Gastrocnemius medialis (tissue), 4 donors: ENCODE data around the gene OR5AR1. TPM values are rescaled to one million over a fixed set of nuclear protein-coding genes. Genes with fewer than 3 reads are reported as not detected.

ENCODE experiments used
- ATAC-seq, 2 donors: fragments of 150-250 bp; one replicate each; pipeline ENCODE4 v1.9.1; 2016
- DNase-seq, 2 donors: peaks; one replicate each; pipeline ENCODE4 v3.0.0-alpha.2; 2019
- H3K27ac ChIP-seq, 4 donors: fragments of 200-600 bp; sonication (generic); 1 replicate in 1 of 4; 2 replicates in 3 of 4; pipeline ENCODE4 v1.5.1; 2016 to 2018; ENCODE audit warnings: mild to moderate bottlenecking in 2 of 4, moderate library complexity in 1 of 4
- H3K27me3 ChIP-seq, 3 donors: fragments of 200-600 bp; sonication (generic) in 2 of 3; 1 replicate in 1 of 3; 2 replicates in 2 of 3; pipeline versions ENCODE4 v1.5.1 to v1.6.0; 2016 to 2019; ENCODE audit warnings: mild to moderate bottlenecking in 1 of 3, moderate library complexity in 1 of 3
- H3K36me3 ChIP-seq, 2 donors: fragments of 200-600 bp; sonication (generic) in 1 of 2; one replicate each; pipeline ENCODE4 v1.5.1; 2017 to 2018
- H3K4me1 ChIP-seq, 2 donors: fragments of 200-600 bp; sonication (generic) in 1 of 2; one replicate each; pipeline ENCODE4 v1.5.1; 2016 to 2017; ENCODE audit warnings: mild to moderate bottlenecking in 2 of 2
- H3K4me3 ChIP-seq, 4 donors: fragments of 200-600 bp; sonication (generic) in 3 of 4; 1 replicate in 1 of 4; 2 replicates in 3 of 4; pipeline ENCODE4 v1.5.1; 2016 to 2019; ENCODE audit warnings: mild to moderate bottlenecking in 2 of 4
- H3K9me3 ChIP-seq, 3 donors: fragments of 200-600 bp; sonication (generic) in 2 of 3; 1 replicate in 1 of 3; 2 replicates in 2 of 3; pipeline ENCODE4 v1.5.1; 2016 to 2019
- POLR2A ChIP-seq, 2 donors: fragments of 450-650 bp; IDR thresholded peaks; one replicate each; pipeline ENCODE4 v1.6.1; 2017; ENCODE audit warnings: antibody characterized with exemption in 2 of 2, mild to moderate bottlenecking in 2 of 2, moderate library complexity in 2 of 2
- in situ Hi-C, 4 donors: fragments of 200-750 bp; cut with MboI; loops; one replicate each; pipeline versions ENCODE4 v1.15.0 to v1.8.0; 2017; ENCODE audit warnings: low sequenced_read_pairs in 4 of 4
- intact Hi-C: fragments of 100-400 bp; cut with DNase I; formaldehyde crosslinking; loops from one replicate; pipeline ENCODE4 v1.15.1; 2023; ENCODE audit warnings: low total_unique reads
- total RNA-seq, 4 donors: library from RNA; depleted of rRNA; stranded (reverse); fragments of >200 nt; gene quantifications; one replicate each; pipeline versions ENCODE4 v1.1.0 to v1.2.3, GENCODE V29; 2016
- TF ChIP-seq, protein P1 (sequence below), 5 experiments: fragments of 450-650 bp in 3 of 5; fragments of 200-600 bp in 2 of 5; sonication (generic) in 2 of 5; IDR thresholded peaks in 4 of 5; conservative IDR thresholded peaks in 1 of 5; 1 replicate in 4 of 5; 2 replicates in 1 of 5; pipeline ENCODE4 v1.5.1; 2016 to 2019; ENCODE audit warnings: antibody characterized with exemption in 5 of 5, mild to moderate bottlenecking in 3 of 5, moderate library complexity in 3 of 5

Gene OR5AR1
- total RNA-seq, 4 donors from 2014 or later: not detected

DNA sequence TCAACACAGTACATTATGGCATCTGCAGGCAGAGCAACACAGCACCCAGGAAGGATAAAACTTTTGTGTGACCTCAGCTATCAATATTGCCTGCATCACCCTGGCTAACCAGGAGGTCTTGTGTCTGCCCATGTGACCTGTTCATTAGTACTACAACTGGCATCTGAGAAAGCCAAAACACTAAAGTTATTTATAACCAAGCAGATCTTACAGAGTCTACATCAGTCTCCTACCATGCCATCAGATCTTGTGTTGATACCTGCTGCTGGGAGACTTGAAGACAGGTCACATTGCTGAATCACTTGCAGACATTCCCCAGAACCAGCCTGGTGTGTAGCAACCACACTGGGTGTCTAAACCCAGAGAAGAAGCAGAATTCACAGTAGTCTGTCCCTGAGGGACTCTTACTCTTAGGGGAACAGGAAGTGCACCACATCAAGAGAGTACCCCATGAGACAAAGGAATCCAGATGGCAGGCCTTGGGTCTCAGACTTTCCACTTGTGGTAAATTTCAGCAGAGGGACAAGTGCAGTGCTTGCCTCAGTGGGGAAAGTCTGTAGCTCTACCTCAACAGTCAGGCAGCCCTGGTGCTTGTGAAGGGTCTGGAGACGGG is 42.4 kb downstream of the OR5AR1 start:
- no peak overlapping the region for H3K27ac ChIP-seq
- no peak for ATAC-seq
- no peak for TF ChIP-seq POLR2A (IDR thresholded peaks at IDR 0.05)
- TF ChIP-seq, protein P1, sequence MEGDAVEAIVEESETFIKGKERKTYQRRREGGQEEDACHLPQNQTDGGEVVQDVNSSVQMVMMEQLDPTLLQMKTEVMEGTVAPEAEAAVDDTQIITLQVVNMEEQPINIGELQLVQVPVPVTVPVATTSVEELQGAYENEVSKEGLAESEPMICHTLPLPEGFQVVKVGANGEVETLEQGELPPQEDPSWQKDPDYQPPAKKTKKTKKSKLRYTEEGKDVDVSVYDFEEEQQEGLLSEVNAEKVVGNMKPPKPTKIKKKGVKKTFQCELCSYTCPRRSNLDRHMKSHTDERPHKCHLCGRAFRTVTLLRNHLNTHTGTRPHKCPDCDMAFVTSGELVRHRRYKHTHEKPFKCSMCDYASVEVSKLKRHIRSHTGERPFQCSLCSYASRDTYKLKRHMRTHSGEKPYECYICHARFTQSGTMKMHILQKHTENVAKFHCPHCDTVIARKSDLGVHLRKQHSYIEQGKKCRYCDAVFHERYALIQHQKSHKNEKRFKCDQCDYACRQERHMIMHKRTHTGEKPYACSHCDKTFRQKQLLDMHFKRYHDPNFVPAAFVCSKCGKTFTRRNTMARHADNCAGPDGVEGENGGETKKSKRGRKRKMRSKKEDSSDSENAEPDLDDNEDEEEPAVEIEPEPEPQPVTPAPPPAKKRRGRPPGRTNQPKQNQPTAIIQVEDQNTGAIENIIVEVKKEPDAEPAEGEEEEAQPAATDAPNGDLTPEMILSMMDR (IDR thresholded peaks at IDR 0.05 in 4 of 5, conservative IDR thresholded peaks at IDR 0.05 in 1 of 5): no peak
- H3K4me1 ChIP-seq: no peaks in the 10 kb centered on the region
- no peaks in the 10 kb centered on the region for H3K36me3 ChIP-seq
- no peak overlapping the region for H3K4me3 ChIP-seq
- intact Hi-C loops (no loop called here), in situ Hi-C loops (no loop called here)
- DNase-seq: no peak
- H3K27me3 ChIP-seq: no peaks in the 10 kb centered on the region
- H3K9me3 ChIP-seq: no peaks in the 10 kb centered on the region

DNA sequence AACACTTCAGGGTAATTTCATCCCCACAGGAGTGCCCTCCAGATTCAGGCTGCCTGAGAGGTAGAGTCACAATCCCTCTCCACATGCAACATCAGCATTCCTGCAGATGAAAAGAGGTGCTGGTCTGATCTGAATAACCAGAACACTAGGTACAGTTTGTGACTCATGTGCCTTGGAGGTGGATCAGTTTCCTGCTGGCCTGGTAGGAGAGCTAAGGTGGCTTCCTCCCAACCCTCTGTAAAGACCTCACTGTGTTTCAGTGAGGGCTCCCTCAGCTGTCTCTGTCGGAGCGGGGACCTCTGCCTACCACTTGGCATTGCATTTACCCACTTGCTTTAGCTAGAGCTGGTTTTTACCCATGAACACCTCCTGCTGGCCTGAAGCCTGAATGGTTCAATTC is 43.0 kb downstream of the OR5AR1 start:
- ATAC-seq (no peak), DNase-seq (no peak)
- no peaks in the 10 kb centered on the region for H3K27me3 ChIP-seq
- H3K9me3 ChIP-seq: no peaks in the 10 kb centered on the region
- H3K4me3 ChIP-seq: no peak overlapping the region
- TF ChIP-seq, protein P1 (IDR thresholded peaks at IDR 0.05 in 4 of 5, conservative IDR thresholded peaks at IDR 0.05 in 1 of 5): no peak
- TF ChIP-seq POLR2A (IDR thresholded peaks at IDR 0.05): no peak
- in situ Hi-C loops: no loop called here
- intact Hi-C loops: no loop called here
- no peaks in the 10 kb centered on the region for H3K36me3 ChIP-seq
- no peaks in the 10 kb centered on the region for H3K4me1 ChIP-seq
- H3K27ac ChIP-seq: no peak overlapping the region

DNA sequence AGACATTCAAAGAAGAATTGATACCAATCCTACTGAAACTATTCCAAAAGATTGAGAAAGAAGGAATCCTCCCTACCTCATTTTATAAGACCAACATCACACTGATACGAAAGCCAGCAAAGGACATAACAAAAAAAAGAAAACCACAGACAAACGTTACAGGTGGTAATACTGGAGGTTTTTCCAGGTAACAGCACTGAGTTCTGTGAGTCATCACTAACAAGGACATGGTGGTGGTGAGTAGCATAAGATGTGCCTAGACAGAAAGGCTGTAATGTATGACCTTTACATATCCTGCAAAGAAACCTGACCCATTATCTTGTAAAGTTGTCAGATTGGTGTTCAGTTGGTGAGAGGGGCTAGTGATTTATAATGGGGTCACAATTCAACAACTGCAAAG is 50.7 kb downstream of the OR5AR1 start:
- in situ Hi-C loops: no loop called here
- ATAC-seq: no peak
- no peak for TF ChIP-seq POLR2A (IDR thresholded peaks at IDR 0.05)
- TF ChIP-seq, protein P1 (IDR thresholded peaks at IDR 0.05 in 4 of 5, conservative IDR thresholded peaks at IDR 0.05 in 1 of 5): no peak
- Histone ChIP-seq H3K4me3 (no peak overlapping the region), H3K27ac (no peak overlapping the region), H3K36me3 (no peaks in the 10 kb centered on the region), H3K9me3 (no peaks in the 10 kb centered on the region), H3K27me3 (no peaks in the 10 kb centered on the region), H3K4me1 (no peaks in the 10 kb centered on the region)
- DNase-seq: no peak
- intact Hi-C loops: no loop called here

Other genes starting within 250 kb of the OR5AR1 start
- not detected for gene OR5M3, start 190.3 kb upstream of the OR5AR1 start, total RNA-seq
- not detected for gene OR5M8, start 172.3 kb upstream of the OR5AR1 start, total RNA-seq
- gene OR5M11, start 120.4 kb upstream of the OR5AR1 start, total RNA-seq: not detected
- not detected for gene OR5M10, start 86.0 kb upstream of the OR5AR1 start, total RNA-seq
- not detected for gene OR5M1, start 48.8 kb upstream of the OR5AR1 start, total RNA-seq
- not detected for gene OR5AP2, start 21.2 kb upstream of the OR5AR1 start, total RNA-seq
- not detected for gene OR9G1, start 35.4 kb downstream of the OR5AR1 start, total RNA-seq
- gene OR9G4, start 85.0 kb downstream of the OR5AR1 start, total RNA-seq: not detected